Fibroblast of lung (primary cell): ENCODE data around the gene KDM3A.

Source experiments
- EZH2 ChIP-seq: IDR thresholded peaks from 2 replicates; pipeline ENCODE4 v1.5.1; 2012; ENCODE audit warnings: low read length, control low read depth, mild to moderate bottlenecking; ENCODE audit errors: missing control alignments
- TF ChIP-seq, protein P1 (sequence below), 2 donors: IDR thresholded peaks in 1 of 2; conservative IDR thresholded peaks in 1 of 2; 1 replicate in 1 of 2; 2 replicates in 1 of 2; pipeline ENCODE4 v1.5.1; 2011 to 2012; ENCODE audit warnings: low read length in 2 of 2, control low read depth in 1 of 2, inconsistent platforms in 1 of 2, low read depth in 1 of 2, mild to moderate bottlenecking in 1 of 2

- TF ChIP-seq, protein P1, sequence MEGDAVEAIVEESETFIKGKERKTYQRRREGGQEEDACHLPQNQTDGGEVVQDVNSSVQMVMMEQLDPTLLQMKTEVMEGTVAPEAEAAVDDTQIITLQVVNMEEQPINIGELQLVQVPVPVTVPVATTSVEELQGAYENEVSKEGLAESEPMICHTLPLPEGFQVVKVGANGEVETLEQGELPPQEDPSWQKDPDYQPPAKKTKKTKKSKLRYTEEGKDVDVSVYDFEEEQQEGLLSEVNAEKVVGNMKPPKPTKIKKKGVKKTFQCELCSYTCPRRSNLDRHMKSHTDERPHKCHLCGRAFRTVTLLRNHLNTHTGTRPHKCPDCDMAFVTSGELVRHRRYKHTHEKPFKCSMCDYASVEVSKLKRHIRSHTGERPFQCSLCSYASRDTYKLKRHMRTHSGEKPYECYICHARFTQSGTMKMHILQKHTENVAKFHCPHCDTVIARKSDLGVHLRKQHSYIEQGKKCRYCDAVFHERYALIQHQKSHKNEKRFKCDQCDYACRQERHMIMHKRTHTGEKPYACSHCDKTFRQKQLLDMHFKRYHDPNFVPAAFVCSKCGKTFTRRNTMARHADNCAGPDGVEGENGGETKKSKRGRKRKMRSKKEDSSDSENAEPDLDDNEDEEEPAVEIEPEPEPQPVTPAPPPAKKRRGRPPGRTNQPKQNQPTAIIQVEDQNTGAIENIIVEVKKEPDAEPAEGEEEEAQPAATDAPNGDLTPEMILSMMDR (conservative IDR thresholded peaks at IDR 0.05 in 1 of 2, IDR thresholded peaks at IDR 0.05 in 1 of 2; ENCODE audit: low read depth in 1 of 2, low read length in 2 of 2), result no peak
- TF ChIP-seq EZH2, result no peak
These were observed 49.1 kb downstream of the KDM3A start for GRCh38 chr2:86490245-86490644.
